ENCODE data around the gene CEP63.

CEP63 gene

GRCh38 chr3:134608771-134609435 is 123.0 kb downstream of the CEP63 start:
- DNase-seq (ENCODE audit: low read depth) = no peak

GRCh38 chr3:134609821-134610431 is 124.1 kb downstream of the CEP63 start:
- DNase-seq (ENCODE audit: low read depth) = no peak

GRCh38 chr3:134610432-134611385 is 124.9 kb downstream of the CEP63 start:
- no peak for DNase-seq (ENCODE audit: low read depth)

GRCh38 chr3:134611516-134611915 is 125.7 kb downstream of the CEP63 start:
- no peak for DNase-seq (ENCODE audit: low read depth)

- DNase-seq (ENCODE audit: low read depth) = no peak
Observed at GRCh38 chr3:134613006-134613520, 127.2 kb downstream of the CEP63 start.

GRCh38 chr3:134614955-134615354 is 129.1 kb downstream of the CEP63 start:
- no peak for DNase-seq (ENCODE audit: low read depth)

- DNase-seq (ENCODE audit: low read depth) = no peak
Observed at GRCh38 chr3:134615743-134616142, 129.9 kb downstream of the CEP63 start.

- DNase-seq (ENCODE audit: low read depth) = no peak
Observed at GRCh38 chr3:134617608-134618477, 132.0 kb downstream of the CEP63 start.

GRCh38 chr3:134618478-134619300 is 132.8 kb downstream of the CEP63 start:
- no peak for DNase-seq (ENCODE audit: low read depth)

GRCh38 chr3:134619301-134619615 is 133.4 kb downstream of the CEP63 start:
- DNase-seq (ENCODE audit: low read depth) = no peak

GRCh38 chr3:134619884-134620445 is 134.1 kb downstream of the CEP63 start:
- DNase-seq (ENCODE audit: low read depth) = no peak

- DNase-seq (ENCODE audit: low read depth) = no peak
Observed at GRCh38 chr3:134620476-134621115, 134.7 kb downstream of the CEP63 start.

- no peak for DNase-seq (ENCODE audit: low read depth)
Observed at GRCh38 chr3:134621854-134622253, 136.0 kb downstream of the CEP63 start.

GRCh38 chr3:134622806-134623365 is 137.0 kb downstream of the CEP63 start:
- DNase-seq (ENCODE audit: low read depth) = no peak

- no peak for DNase-seq (ENCODE audit: low read depth)
Observed at GRCh38 chr3:134623615-134624245, 137.9 kb downstream of the CEP63 start.
